H1 (cell line): Measurements from ENCODE around the gene EZH1. TPM values are rescaled to one million over a fixed set of nuclear protein-coding genes. Genes with fewer than 3 reads are reported as not detected.

Source experiments
- CBX5 ChIP-seq: fragments of 300-800, 300-1000 bp; sonication (generic); IDR thresholded peaks from 2 replicates; pipeline ENCODE4 v1.7.1; 2016; ENCODE audit warnings: antibody characterized with exemption, low read length, low read depth
- CHD1 ChIP-seq: IDR thresholded peaks from 2 replicates; pipeline ENCODE4 v1.6.1; 2012; ENCODE audit warnings: low read depth, low read length, improper control_type of control experiment
- GABPA ChIP-seq: IDR thresholded peaks from 2 replicates; pipeline ENCODE4 v1.6.1; 2011; ENCODE audit warnings: mild to moderate bottlenecking, low read length, moderate library complexity, borderline replicate concordance; ENCODE audit not compliant: insufficient read depth
- RXRA ChIP-seq: IDR thresholded peaks from 2 replicates; pipeline ENCODE4 v1.6.1; 2011; ENCODE audit warnings: low read depth, mild to moderate bottlenecking, low read length, moderate library complexity; ENCODE audit not compliant: insufficient read depth
- SAP30 ChIP-seq: fragments of 300-600 bp; sonication (generic); IDR thresholded peaks from 2 replicates; pipeline ENCODE4 v1.7.1; 2012; ENCODE audit warnings: low read length, moderate library complexity, mild to moderate bottlenecking, inconsistent platforms; ENCODE audit not compliant: insufficient read depth, insufficient replicate concordance
- SIN3A ChIP-seq, 2 experiments: IDR thresholded peaks in 1 of 2; conservative IDR thresholded peaks in 1 of 2; 2 replicates each; pipeline ENCODE4 v1.6.1; 2011 to 2012; ENCODE audit warnings: low read length in 2 of 2, improper control_type of control experiment in 1 of 2, low read depth in 1 of 2, mild to moderate bottlenecking in 1 of 2
- SP1 ChIP-seq: IDR thresholded peaks from 2 replicates; pipeline ENCODE4 v1.6.1; 2011; ENCODE audit warnings: low read depth, low read length
- TAF1 ChIP-seq: IDR thresholded peaks from 2 replicates; pipeline ENCODE4 v1.6.1; 2011; ENCODE audit warnings: mild to moderate bottlenecking, low read depth, low read length
- polyA plus RNA-seq, 7 experiments: library from polyadenylated mRNA; depleted of rRNA in 3 of 7; stranded (reverse) in 5 of 7; unstranded in 2 of 7; fragments of >200 nt in 5 of 7; fragments of 200-250 nt in 2 of 7; gene quantifications; 1 replicate in 5 of 7; 2 replicates in 1 of 7; 4 replicates in 1 of 7; pipeline versions ENCODE4 v1.2.1 to v1.2.3, GENCODE V29; 2011 to 2013; ENCODE audit warnings: missing spikeins in 2 of 7, mixed read lengths in 2 of 7
- total RNA-seq: library from RNA; stranded (reverse); fragmentation: NEBNext Ultra II Directional; extraction: Animal tissue kit (Norgen Biotek cat#: 25700); gene quantifications from 2 replicates; pipeline ENCODE4 v1.2.1, GENCODE V29; 2021

The EZH1 gene
- total and polyA plus RNA-seq, 2 of the 8 experiments (the other 6 are each of a cell fraction or from before 2014, with no cell fraction given), result 17.4 to 20.8 TPM

DNA sequence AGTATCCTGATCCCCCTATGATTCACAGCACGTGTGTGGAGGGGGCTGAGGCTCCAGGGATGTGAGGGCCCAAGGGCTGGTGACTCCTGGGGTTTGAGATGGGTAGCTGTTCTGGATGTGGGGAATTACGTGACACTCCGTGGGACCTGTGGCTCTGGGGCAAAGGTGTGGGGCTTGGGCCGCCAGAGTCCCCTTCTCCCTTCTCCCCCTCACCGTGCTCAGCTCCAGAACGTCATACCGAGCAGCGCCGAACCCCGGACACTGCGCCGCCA lies 75.2 kb downstream of the EZH1 start (continued):
- TF ChIP-seq RXRA (no peak), TAF1 (no peak), GABPA (no peak), CBX5 (no peak), SP1 (no peak), SIN3A (conservative IDR thresholded peaks at IDR 0.05 in 1 of 2, IDR thresholded peaks at IDR 0.05 in 1 of 2; ENCODE audit: low read depth in 1 of 2, low read length in 2 of 2) (no peak), SAP30 (no peak), CHD1 (no peak)
